Astrocyte (in vitro differentiated cells and primary cell): ENCODE results near the gene SBK3. TPM values are rescaled to one million over a fixed set of nuclear protein-coding genes. Genes with fewer than 3 reads are reported as not detected.
"Not testable (repeated sequence)": the region's sequence is repeated elsewhere in the genome, so short reads cannot be mapped to it uniquely, and the experiment has no call there.

Experiments
- DNase-seq: peaks from one replicate; pipeline ENCODE4 v3.0.0-alpha.2; 2010; ENCODE audit warnings: low read depth
- FAIRE-seq: peaks from 2 replicates; lab custom pipeline; 2011; peaks lifted over from hg19 to GRCh38; lab: Jason Lieb, UNC
- H2AFZ ChIP-seq: 2 replicates; pipeline ENCODE4 v1.6.0; 2012; ENCODE audit warnings: low read depth, low read length, inconsistent platforms
- H3K27ac ChIP-seq: 2 replicates; pipeline ENCODE4 v1.5.1; 2011; ENCODE audit warnings: low read depth, low read length, inconsistent platforms
- H3K27me3 ChIP-seq: 2 replicates; pipeline ENCODE4 v1.6.0; 2011; ENCODE audit warnings: low read length, inconsistent platforms; ENCODE audit not compliant: insufficient read depth
- H3K36me3 ChIP-seq: 2 replicates; pipeline ENCODE4 v1.5.1; 2011; ENCODE audit warnings: low read length, inconsistent platforms; ENCODE audit not compliant: insufficient read depth
- H3K4me1 ChIP-seq: 2 replicates; pipeline ENCODE4 v1.5.1; 2011; ENCODE audit warnings: low read length, inconsistent platforms; ENCODE audit not compliant: insufficient read depth
- H3K4me2 ChIP-seq: 2 replicates; pipeline ENCODE4 v1.6.0; 2012; ENCODE audit warnings: low read length, inconsistent platforms
- H3K4me3 ChIP-seq: 2 replicates; pipeline ENCODE4 v1.5.1; 2011; ENCODE audit warnings: low read depth, mild to moderate bottlenecking, low read length, inconsistent platforms; ENCODE audit not compliant: insufficient read depth
- H3K79me2 ChIP-seq: 2 replicates; pipeline ENCODE4 v1.6.0; 2012; ENCODE audit warnings: mild to moderate bottlenecking, low read length, inconsistent platforms; ENCODE audit not compliant: insufficient read depth
- H3K9ac ChIP-seq: 2 replicates; pipeline ENCODE4 v1.6.0; 2012; ENCODE audit warnings: mild to moderate bottlenecking, low read length, inconsistent platforms
- H3K9me3 ChIP-seq: 2 replicates; pipeline ENCODE4 v1.5.1; 2012; ENCODE audit warnings: low read depth, mild to moderate bottlenecking, low read length, inconsistent platforms; ENCODE audit not compliant: insufficient read depth
- H4K20me1 ChIP-seq: 2 replicates; pipeline ENCODE4 v1.6.0; 2012; ENCODE audit warnings: low read length, inconsistent platforms; ENCODE audit not compliant: insufficient read depth
- H3K27ac Mint-ChIP-seq: one replicate; pipeline ENCODE4 v1.8.0; 2021; ENCODE audit warnings: mild to moderate bottlenecking, mixed read lengths; ENCODE audit not compliant: unreplicated experiment
- H3K27me3 Mint-ChIP-seq: one replicate; pipeline ENCODE4 v1.8.0; 2021; ENCODE audit warnings: low read depth, mixed read lengths; ENCODE audit not compliant: unreplicated experiment
- H3K36me3 Mint-ChIP-seq: one replicate; pipeline ENCODE4 v1.8.0; 2021; ENCODE audit warnings: low read depth, mixed read lengths; ENCODE audit not compliant: unreplicated experiment
- H3K4me1 Mint-ChIP-seq: one replicate; pipeline ENCODE4 v1.8.0; 2021; ENCODE audit warnings: low read depth, mixed read lengths; ENCODE audit not compliant: unreplicated experiment
- H3K4me3 Mint-ChIP-seq: one replicate; pipeline ENCODE4 v1.8.0; 2021; ENCODE audit warnings: mild to moderate bottlenecking, moderate library complexity, mixed read lengths; ENCODE audit not compliant: unreplicated experiment
- H3K9me3 Mint-ChIP-seq: one replicate; pipeline ENCODE4 v1.8.0; 2021; ENCODE audit warnings: mild to moderate bottlenecking, mixed read lengths; ENCODE audit not compliant: unreplicated experiment
- CTCF ChIP-seq: IDR thresholded peaks from 2 replicates; pipeline ENCODE4 v1.5.1; 2011; ENCODE audit warnings: low read depth, mild to moderate bottlenecking, inconsistent platforms, low read length, moderate library complexity; ENCODE audit not compliant: insufficient read depth
- EZH2 ChIP-seq: IDR thresholded peaks from 2 replicates; pipeline ENCODE4 v1.6.1; 2012; ENCODE audit warnings: mild to moderate bottlenecking, low read length, inconsistent platforms; ENCODE audit not compliant: insufficient read depth
- total RNA-seq: library from RNA; stranded (reverse); gene quantifications from 2 replicates; pipeline ENCODE4 v1.2.1, GENCODE V29; 2021

Gene SBK3
- total RNA-seq, 1 donor from 2014 or later: 0.91 TPM

- H4K20me1 ChIP-seq: no peaks in the 10 kb centered on the region
- no peak overlapping the region for H3K4me3 ChIP-seq
- no peak overlapping the region for H3K4me2 ChIP-seq
- Mint-ChIP-seq H3K36me3 (peaks cover 33% of the 10 kb centered on the region), H3K4me3 (no peak overlapping the region), H3K27ac (no peak overlapping the region), H3K9me3 (peaks cover 5% of the 10 kb centered on the region), H3K4me1 (peaks cover 4% of the 10 kb centered on the region), H3K27me3 (peaks cover 11% of the 10 kb centered on the region)
- no peak overlapping the region for H2AFZ ChIP-seq
- FAIRE-seq (no peak), DNase-seq (no peak)
- peaks cover 3% of the 10 kb centered on the region for H3K9me3 ChIP-seq
- TF ChIP-seq EZH2 (no peak), CTCF (no peak)
- H3K4me1 ChIP-seq: peaks cover 14% of the 10 kb centered on the region
- H3K27ac ChIP-seq: no peak overlapping the region
- H3K36me3 ChIP-seq: no peaks in the 10 kb centered on the region
- H3K27me3 ChIP-seq: no peaks in the 10 kb centered on the region
- no peaks in the 10 kb centered on the region for H3K79me2 ChIP-seq
- no peak overlapping the region for H3K9ac ChIP-seq
Measured at GRCh38 chr19:55498246-55498840, 47.0 kb downstream of the SBK3 start.

GRCh38 chr19:55497763-55498162, 47.6 kb downstream of the SBK3 start:
- DNase-seq (no peak), FAIRE-seq (no peak)
- Histone ChIP-seq H3K9me3 (no peaks in the 10 kb centered on the region), H3K4me3 (no peak overlapping the region), H3K36me3 (no peaks in the 10 kb centered on the region), H3K4me2 (no peak overlapping the region), H4K20me1 (no peaks in the 10 kb centered on the region), H3K27ac (no peak overlapping the region), H3K9ac (no peak overlapping the region), H3K4me1 (peaks cover 19% of the 10 kb centered on the region), H2AFZ (no peak overlapping the region), H3K27me3 (no peaks in the 10 kb centered on the region), H3K79me2 (no peaks in the 10 kb centered on the region)
- H3K4me3 Mint-ChIP-seq: no peak overlapping the region
- peaks cover 31% of the 10 kb centered on the region for H3K36me3 Mint-ChIP-seq
- H3K9me3 Mint-ChIP-seq: peaks cover 3% of the 10 kb centered on the region
- H3K4me1 Mint-ChIP-seq: peaks cover 8% of the 10 kb centered on the region
- TF ChIP-seq CTCF (no peak), EZH2 (no peak)
- H3K27ac Mint-ChIP-seq: no peak overlapping the region
- H3K27me3 Mint-ChIP-seq: peaks cover 11% of the 10 kb centered on the region

- peaks cover 19% of the 10 kb centered on the region for H3K4me1 ChIP-seq
- not testable (repeated sequence) for DNase-seq, H3K79me2 ChIP-seq, H3K27me3 Mint-ChIP-seq, H3K27ac ChIP-seq, H3K27me3 ChIP-seq, H3K36me3 ChIP-seq, H3K9me3 Mint-ChIP-seq, H3K4me1 Mint-ChIP-seq, H4K20me1 ChIP-seq, H3K27ac Mint-ChIP-seq, H3K4me3 ChIP-seq, FAIRE-seq, H3K4me2 ChIP-seq, H3K9ac ChIP-seq, H2AFZ ChIP-seq, H3K9me3 ChIP-seq, H3K4me3 Mint-ChIP-seq
- peaks cover 26% of the 10 kb centered on the region for H3K36me3 Mint-ChIP-seq
Measured at GRCh38 chr19:55496820-55497219, 48.5 kb downstream of the SBK3 start.
